Lung microvascular endothelial cell (primary cell): Measurements from ENCODE around the gene SMKR1. TPM values are rescaled to one million over a fixed set of nuclear protein-coding genes. Genes with fewer than 3 reads are reported as not detected.
"Not testable (repeated sequence)": the region's sequence is repeated elsewhere in the genome, so short reads cannot be mapped to it uniquely, and the experiment has no call there.

ENCODE experiments used
- DNase-seq, 2 donors: peaks; one replicate each; pipeline versions ENCODE4 v3.0.0 to v3.0.0-alpha.2; 2010; ENCODE audit warnings: low read depth in 2 of 2
- total RNA-seq: library from RNA; depleted of rRNA; stranded (reverse); fragments of >200 nt; gene quantifications from 2 replicates; pipeline ENCODE4 v1.2.1, GENCODE V29; 2014

The SMKR1 gene
- total RNA-seq, 1 donor from 2014 or later: 0.20 TPM

DNA sequence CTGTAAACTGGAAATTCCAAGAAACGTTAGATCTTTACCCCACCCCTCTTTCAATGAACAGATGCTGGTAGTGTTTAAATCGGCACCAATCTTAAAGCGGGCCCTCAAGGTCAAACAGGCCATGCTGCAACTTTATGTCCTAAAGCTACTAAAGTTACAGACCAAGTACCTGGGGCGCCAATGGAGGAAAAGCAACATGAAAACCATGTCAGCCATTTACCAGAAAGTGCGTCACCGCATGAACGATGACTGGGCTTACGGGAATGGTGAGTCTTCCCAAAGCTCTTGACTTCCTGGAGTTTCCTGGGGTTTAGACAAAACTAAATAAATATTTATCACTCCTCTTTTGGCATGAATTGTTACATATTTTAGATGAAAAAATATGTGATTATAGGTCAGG lies 19.6 kb upstream of the SMKR1 start:
- DNase-seq: no peak

DNA sequence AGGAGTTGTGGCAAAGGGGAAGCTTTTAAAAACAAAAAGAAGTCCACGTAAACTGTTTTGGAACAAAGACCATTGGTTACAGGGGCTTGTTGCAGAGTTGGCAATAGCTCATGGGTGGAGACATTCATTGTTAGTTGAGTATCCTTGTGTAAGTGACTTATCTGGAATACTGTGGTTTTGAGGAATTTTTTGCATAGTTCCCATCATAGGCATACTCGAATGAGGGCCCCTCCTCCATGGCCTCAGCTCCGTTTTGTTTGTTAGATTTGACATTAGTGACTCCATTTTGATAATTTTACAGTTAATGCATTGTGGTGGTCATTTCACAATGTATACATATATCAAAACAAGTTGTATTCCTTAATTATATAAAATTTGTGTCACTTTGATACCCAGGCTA lies 12.8 kb upstream of the SMKR1 start:
- no peak for DNase-seq

DNA sequence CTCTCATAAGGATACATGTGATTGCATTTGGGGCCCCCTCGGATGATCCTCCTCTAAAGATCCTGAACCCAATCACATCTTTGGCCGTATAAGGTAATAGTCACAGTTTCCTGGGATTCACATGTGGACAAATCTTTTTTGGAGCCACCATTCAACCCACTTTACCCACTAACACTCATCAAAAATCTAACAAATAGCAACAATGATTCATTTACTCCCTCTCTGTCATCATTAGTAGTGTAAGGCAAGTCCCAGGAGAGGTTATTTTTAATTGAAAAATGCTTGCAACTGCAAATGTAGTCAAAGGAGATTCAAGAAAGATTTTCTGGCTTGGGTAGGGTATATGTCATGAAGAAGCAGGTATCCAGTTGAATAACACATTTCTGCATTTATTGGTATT lies 9.9 kb upstream of the SMKR1 start:
- no peak for DNase-seq

DNA sequence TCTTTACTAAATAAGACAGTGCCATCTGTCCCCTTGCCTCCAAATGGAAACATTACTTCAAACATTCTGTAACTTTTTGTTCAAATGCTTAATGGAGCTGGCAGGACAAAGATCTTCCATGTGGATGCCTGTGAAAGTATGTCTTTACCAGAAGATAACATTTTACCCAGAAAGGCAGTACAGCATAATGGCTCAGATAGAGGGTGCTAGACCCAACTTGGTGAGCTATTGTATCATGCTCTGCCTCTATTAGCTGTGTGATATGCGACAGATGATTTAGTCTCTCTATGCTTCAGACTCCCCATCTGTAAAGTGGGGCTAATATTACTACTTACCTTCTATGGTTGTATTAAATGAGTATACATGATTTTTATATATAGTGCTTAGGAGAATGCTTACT lies 8.8 kb upstream of the SMKR1 start:
- DNase-seq: peak; percentile 27 to 42

DNA sequence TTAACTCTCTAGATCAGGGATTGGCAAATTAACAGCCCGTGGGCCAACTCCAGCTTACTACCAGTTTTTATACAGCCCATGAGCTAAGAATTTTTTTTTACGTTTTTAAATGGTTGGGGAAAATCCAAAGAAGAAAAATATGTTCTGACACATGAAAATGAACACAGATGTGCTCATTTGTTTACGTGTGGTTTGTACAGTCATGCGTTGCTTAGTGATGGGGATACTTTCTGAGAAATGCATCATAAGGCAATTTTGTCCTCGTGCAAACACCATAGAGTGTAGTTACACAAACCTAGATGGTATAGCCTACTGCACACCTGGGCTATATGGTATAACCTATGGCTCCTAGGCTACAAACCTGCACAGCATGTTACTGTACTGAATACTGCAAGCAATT lies 8.3 kb upstream of the SMKR1 start:
- peak; percentile 11 to 84 for DNase-seq

DNA sequence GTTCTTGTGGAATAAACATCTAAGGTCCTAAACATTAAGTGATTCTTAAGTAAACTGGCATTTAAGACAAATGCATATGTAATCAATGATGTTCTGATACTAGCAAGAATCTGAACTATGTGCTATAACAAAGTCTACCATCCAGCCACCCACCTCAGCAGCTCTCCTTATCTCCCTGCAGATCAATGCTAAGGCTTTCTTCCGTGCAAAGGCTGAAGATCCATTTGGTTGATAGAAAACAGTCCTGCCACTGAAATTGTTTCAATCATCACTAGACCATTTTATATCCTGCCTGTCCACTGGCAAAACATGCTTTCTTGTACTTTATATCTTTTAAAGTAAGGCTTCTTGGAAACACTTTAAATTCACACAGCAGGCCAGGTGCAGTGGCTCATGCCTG lies 6.3 kb upstream of the SMKR1 start:
- DNase-seq: no peak

DNA sequence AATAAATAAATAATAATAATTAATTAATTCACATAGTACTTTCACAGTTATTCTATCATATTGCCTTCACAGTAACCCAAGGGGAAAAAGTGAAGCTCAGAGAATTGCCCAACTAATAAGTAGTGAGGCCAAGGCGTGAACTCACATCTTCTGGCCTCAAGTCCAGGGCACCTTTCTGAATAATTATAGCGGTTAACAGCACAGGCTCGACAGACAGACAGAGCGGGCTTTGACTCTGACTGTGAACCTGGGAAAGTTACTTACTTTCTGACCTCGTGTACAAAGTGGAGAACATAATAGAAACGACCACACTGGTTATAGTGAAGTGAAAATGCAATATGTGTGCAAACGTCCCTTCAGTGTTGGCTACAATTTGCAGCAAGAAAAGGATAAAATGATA lies 5.7 kb upstream of the SMKR1 start:
- no peak for DNase-seq

DNA sequence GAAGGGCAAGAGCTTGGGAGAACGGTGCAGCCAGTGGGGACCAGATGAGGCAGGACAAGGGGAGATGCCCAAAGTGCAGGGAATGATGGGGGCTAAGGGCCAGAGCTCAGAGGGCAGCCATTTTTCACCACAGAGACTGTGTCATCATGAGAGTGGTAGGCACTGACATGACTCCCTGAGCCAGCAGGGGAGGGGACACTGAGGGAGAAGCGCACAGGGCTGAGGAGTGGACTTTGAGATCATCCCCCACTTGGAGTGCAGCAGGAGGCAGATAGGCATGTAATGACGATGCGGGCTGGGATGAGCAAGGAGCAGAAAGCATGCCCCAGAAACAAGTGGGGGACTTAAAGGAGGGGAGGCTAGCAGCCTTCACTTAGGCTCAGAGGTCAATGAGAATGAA lies 5.2 kb upstream of the SMKR1 start:
- no peak for DNase-seq

DNA sequence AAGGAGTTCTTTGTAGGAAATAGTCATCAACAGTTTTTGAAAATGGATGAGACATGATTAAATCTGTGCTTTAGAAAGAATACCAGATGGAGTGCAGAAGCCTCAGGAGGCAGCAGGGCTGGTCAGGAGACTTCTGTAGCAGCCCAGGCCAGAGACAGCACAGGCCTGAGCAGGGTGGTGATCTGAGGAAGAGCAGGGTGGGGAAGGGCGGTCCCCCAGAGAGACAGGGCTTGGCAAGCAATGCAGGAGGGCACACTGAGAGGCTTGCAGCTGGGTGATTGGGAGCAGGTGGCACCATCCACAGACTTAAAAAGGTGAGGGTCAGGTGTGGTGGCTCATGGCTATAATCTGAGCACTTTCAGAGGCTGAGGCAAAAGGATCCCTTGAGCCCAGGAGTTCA lies 4.3 kb upstream of the SMKR1 start:
- no peak for DNase-seq

DNA sequence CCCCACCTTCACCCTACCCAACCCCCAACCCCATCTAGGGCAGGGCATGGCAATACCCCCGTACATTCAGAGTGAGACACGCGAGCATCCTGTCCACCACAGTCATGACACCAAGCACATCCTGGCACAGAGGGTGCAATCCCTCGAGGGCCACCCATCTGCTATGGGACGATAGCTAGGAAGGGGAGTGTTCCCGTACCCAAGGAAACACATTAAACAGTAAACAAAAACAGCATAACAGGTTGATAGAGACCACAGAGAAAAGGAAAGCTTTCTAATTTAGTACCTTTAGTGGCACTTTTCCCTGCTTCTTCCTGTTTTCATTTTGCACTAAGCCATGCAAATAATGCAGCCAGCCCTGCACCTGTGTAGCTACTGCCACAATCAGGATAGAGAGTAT lies 2.3 kb upstream of the SMKR1 start:
- peak in 1 of 2 donors; percentile 13 for DNase-seq

DNA sequence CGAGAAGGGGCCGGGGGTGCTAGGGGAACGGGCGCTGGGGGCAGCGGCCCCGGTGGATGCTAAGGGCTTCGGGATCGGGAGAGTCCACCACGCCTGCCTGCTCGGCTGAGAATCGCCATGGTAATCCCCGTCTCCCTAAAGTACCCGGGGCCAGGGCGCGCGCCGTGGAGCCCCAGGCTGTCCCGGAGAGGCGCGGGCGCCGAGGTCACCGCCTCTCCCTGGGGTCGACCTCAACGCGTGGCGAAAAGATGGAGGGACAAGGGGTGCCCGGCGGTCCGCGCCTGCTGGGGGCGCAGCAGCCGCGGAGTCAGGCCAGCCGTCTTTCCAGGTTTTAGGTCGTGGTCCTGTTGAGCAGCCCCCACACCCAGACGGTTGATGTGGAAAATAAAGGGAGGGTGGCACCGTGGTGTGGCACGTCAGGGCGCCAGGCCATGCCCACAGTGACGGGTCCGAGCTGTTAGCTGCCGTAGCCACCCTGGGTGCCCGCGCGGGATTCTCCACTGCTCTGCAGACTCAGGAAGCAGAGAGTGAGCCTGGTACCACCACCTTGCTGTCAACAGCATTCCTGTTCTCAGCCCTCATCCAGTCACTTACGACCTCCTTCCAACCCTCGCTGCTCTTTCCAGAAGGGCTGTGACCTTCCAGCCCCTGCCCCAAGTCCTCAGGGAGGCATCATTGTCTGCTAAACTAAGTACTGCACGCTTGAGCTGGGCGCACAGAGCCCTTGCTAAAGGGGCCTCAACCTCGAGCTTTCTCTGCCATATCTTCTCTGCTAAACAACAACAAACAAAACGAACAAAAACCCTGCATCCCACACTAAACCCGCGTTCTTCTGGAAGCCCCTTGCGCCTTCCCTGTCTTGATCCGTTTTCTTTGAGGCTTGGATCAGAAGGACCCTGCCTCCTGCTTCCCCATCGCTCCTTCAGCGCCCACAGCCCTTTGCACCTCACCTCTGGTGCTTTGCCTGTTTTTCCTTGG lies 666 bp downstream of the SMKR1 start:
- peak in 1 of 2 donors; percentile 8 for DNase-seq

DNA sequence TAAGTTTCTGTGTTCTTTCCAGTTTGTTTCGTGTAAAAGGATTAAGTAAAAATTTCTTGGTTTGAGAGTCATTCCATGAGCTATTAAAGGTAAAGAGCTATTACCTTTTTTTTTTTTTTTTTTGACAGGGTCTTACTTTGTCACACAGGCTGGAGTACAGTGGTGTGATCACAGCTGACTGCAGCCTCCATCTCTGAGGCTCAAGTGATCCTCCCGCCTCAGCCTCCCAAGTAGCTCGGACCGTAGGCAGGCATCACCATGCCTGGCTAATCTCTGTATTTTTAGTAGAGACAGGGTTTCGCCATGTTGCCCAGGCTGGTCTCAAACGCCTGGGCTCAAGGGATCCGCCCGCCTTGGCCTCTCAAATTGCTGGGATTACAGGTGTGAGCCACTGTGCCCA lies 1.4 kb downstream of the SMKR1 start:
- no peak for DNase-seq

DNA sequence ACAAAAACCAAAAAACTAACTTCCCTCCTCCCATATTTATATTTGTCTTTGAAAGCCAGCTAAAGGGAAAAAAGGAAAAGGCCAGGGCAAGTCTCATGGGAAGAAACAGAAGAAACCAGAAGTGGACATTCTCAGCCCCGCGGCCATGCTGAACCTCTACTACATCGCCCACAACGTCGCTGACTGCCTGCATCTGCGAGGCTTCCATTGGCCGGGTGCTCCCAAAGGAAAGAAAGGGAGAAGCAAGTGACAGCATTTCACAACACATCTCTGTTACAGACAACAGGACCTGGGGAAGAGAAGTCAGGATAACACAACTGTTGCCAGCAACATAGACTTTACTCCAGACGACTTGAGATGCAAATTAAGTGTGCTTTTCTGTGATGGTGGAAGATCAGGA lies 9.9 kb downstream of the SMKR1 start:
- no peak for DNase-seq

DNA sequence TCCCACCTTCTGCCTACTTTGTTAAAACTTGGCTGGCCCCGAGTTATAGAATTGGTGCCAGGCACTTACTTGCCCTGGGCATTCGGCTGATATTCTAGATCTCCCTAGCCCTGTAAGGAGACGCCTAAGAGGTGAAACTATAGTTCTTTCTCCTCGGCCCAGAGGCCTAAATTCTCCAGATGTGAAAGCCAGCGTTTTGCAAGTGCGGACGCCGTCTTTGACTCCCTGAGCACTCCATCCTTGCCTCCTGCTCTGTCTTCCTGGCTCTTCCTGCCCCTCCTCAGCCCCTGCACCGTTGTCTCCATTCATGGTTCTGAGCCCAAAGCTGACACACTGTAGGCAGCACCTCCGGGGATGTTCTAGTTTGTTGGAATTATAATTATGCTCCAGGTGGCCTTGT lies 11.2 kb downstream of the SMKR1 start:
- no peak for DNase-seq

DNA sequence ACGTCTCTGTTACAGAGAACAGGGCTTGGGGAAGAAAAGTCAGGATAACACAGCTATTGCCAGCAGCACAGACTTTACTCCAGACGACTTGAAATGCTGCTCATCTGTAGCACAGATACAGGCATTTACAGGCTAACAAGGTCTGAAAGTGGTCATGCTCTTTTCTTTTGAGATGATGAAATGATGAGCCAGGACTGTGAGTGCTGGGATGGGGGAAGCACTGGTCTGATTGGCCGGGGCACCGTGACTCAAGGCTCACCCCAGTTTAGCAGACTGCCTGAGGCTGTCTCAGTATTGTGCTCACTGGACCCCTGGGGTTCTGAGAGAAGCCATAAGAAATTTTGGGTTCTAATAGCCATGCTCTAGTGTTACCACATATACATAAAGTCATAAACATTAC lies 12.4 kb downstream of the SMKR1 start:
- no peak for DNase-seq

DNA sequence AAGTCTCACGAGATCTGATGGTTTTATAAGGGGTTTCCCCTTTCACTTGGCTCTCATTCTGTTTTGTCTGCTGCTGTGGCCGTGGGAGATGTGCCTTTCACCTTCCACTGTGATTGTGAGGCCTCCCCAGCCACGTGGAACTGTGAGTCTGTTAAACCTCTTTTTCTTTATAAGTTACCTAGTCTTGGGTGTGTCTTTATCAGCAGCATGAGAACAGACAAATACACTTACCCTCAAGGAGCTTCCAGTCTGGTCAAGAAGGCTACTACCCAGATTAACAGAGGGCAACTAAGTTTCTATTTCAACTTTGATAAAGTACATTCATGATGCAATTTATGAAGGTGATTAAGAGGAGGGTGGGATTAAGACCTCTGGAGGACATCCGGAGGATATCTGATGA lies 13.1 kb downstream of the SMKR1 start:
- DNase-seq: no peak

DNA sequence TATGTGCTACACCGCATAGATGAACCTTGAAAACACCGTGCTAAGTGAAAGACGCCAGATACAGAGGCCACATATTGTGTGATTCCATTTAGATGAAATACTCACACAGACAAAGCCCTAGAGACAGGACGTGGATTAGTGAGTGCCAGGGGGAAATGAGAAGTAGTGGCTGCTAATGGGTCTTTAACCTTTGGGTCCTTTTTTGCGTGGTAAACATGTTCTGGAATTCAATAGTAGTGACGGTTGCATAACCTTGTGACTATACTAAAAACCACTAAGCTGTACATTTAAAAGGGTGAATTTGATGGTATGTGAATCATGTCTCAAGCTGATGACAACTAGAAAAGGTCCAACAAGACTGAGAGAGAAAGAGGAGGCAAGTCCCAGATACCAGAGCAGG lies 15.6 kb downstream of the SMKR1 start:
- DNase-seq: peak; percentile 6 to 70

DNA sequence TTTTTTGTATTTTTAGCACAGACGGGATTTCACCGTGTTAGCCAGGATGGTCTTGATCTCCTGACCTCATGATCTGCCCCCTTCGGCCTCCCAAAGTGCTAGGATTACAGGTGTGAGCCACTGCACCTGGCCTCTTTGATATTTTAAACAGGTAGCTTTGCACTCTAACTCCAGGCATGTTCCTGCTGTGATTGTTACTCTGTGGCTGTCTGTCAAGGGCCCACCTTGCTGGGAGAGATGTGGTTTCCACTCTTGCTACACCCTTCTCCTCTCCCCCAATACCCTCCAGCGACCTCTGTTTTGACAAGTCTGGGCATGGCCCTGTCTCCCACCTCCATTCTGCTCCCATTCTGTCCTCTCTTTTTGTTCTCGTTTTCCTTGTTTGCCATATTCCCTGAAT lies 17.1 kb downstream of the SMKR1 start:
- DNase-seq: no peak

DNA sequence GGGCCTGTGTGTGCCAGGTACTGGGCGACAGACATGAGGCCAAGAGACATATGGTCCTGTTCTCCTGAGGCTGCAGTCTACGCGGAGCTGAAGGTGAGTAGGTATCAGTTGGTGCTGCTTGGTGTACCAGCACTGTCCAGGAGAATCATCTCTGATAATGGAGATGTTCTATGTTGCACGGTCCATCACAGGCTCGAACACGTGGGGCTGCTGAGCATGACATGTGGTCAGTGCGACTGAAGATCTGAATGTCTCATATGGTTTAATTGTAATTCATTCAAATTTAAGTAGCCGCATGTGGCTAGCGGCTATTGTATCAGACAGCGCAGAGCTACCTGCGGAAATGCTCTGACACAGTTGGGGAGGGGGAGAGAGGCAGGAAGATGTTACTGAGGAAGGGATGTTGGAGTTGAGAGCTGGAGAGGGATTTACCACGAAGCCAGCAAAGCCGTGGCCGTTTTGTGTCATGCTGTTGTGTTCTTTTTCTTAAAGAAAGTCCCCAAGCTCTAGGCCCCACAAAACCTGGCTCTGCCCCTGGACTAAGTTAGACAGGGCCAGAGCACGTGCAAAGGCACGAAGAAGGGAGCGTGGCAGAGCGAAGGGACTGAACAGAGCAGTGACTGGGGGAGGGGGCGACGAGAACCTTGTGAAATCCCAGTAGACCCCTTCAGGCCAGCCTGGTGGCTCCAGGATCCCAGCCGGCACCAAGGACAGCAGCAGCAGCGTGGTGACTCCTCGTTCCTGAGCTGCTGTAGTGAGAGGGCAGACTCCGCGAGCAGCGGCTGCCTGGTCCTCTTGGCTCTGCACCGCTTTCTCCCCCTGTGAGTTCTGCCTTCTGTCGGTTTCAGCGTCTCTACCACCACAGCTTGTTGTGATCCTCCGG lies 20.0 kb downstream of the SMKR1 start:
- peak; percentile 16 to 17 for DNase-seq

DNA sequence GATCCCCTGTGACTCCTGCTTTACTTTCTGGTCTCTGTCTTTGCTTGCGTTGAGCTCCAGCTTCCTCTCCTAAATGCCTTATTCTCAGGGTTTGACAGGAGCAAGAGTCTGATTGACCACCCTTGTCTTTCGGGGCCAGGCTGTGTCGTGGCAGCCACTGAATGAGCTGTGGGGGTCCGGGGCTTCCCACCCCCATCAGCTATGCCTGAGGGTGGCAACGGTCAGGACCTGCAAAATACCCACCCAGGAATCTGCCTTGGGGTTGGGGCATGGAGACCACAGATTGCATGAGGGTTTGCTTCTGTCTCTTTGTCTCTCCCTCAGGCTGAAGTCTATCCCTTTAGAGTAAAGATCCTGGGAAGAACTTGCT lies 20.6 kb downstream of the SMKR1 start:
- DNase-seq: no peak

DNA sequence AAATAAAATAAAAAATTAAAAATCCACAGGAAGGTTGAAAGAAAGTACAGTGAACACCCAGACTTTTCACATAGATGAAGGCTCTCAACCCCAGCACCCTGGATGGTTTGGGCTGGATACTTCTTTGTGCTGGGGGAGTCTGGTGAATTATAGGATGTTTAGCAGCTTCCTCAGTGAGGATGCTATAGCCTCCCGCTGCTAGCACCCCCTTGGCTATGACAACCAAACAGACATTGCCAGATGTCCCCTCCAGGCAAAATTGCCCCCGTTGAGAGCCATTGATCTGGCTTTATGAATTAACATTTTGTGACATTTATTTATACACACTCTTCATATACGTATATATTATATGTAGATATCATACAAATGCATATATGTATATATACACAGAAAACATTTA lies 21.6 kb downstream of the SMKR1 start:
- no peak for DNase-seq

DNA sequence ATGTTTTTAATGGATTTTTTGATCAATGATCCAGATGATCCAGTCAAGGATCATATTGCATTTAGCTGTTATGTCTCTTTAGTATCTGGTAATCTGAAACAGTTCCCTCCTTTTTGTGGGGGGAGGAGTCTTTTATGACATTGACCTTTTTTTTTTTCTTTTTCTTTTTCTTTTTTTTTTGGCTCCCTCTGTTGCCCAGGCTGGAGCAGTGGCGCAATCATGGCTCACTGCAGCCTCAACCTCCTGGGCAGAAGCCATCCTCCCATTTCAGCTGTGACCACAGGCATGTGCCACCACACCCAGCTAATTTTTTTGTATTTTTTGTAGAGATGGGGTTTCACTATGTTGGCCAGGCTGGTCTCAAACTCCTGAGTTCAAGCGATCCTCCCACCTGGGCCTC lies 22.1 kb downstream of the SMKR1 start:
- not testable (repeated sequence) for DNase-seq
